Astrocyte (in vitro differentiated cells and primary cell): ENCODE data around the gene NXNL2. TPM values are rescaled to one million over a fixed set of nuclear protein-coding genes. Genes with fewer than 3 reads are reported as not detected.
A peak's percentile ranks its signal among the peaks of the same experiment; 100 is the strongest.

ENCODE experiments used
- DNase-seq: peaks from one replicate; pipeline ENCODE4 v3.0.0-alpha.2; 2010; ENCODE audit warnings: low read depth
- FAIRE-seq: peaks from 2 replicates; lab custom pipeline; 2011; peaks lifted over from hg19 to GRCh38; lab: Jason Lieb, UNC
- H2AFZ ChIP-seq: 2 replicates; pipeline ENCODE4 v1.6.0; 2012; ENCODE audit warnings: low read depth, low read length, inconsistent platforms
- H3K27ac ChIP-seq: 2 replicates; pipeline ENCODE4 v1.5.1; 2011; ENCODE audit warnings: low read depth, low read length, inconsistent platforms
- H3K27me3 ChIP-seq: 2 replicates; pipeline ENCODE4 v1.6.0; 2011; ENCODE audit warnings: low read length, inconsistent platforms; ENCODE audit not compliant: insufficient read depth
- H3K36me3 ChIP-seq: 2 replicates; pipeline ENCODE4 v1.5.1; 2011; ENCODE audit warnings: low read length, inconsistent platforms; ENCODE audit not compliant: insufficient read depth
- H3K4me1 ChIP-seq: 2 replicates; pipeline ENCODE4 v1.5.1; 2011; ENCODE audit warnings: low read length, inconsistent platforms; ENCODE audit not compliant: insufficient read depth
- H3K4me2 ChIP-seq: 2 replicates; pipeline ENCODE4 v1.6.0; 2012; ENCODE audit warnings: low read length, inconsistent platforms
- H3K4me3 ChIP-seq: 2 replicates; pipeline ENCODE4 v1.5.1; 2011; ENCODE audit warnings: low read depth, mild to moderate bottlenecking, low read length, inconsistent platforms; ENCODE audit not compliant: insufficient read depth
- H3K79me2 ChIP-seq: 2 replicates; pipeline ENCODE4 v1.6.0; 2012; ENCODE audit warnings: mild to moderate bottlenecking, low read length, inconsistent platforms; ENCODE audit not compliant: insufficient read depth
- H3K9ac ChIP-seq: 2 replicates; pipeline ENCODE4 v1.6.0; 2012; ENCODE audit warnings: mild to moderate bottlenecking, low read length, inconsistent platforms
- H3K9me3 ChIP-seq: 2 replicates; pipeline ENCODE4 v1.5.1; 2012; ENCODE audit warnings: low read depth, mild to moderate bottlenecking, low read length, inconsistent platforms; ENCODE audit not compliant: insufficient read depth
- H4K20me1 ChIP-seq: 2 replicates; pipeline ENCODE4 v1.6.0; 2012; ENCODE audit warnings: low read length, inconsistent platforms; ENCODE audit not compliant: insufficient read depth
- H3K27ac Mint-ChIP-seq: one replicate; pipeline ENCODE4 v1.8.0; 2021; ENCODE audit warnings: mild to moderate bottlenecking, mixed read lengths; ENCODE audit not compliant: unreplicated experiment
- H3K27me3 Mint-ChIP-seq: one replicate; pipeline ENCODE4 v1.8.0; 2021; ENCODE audit warnings: low read depth, mixed read lengths; ENCODE audit not compliant: unreplicated experiment
- H3K36me3 Mint-ChIP-seq: one replicate; pipeline ENCODE4 v1.8.0; 2021; ENCODE audit warnings: low read depth, mixed read lengths; ENCODE audit not compliant: unreplicated experiment
- H3K4me1 Mint-ChIP-seq: one replicate; pipeline ENCODE4 v1.8.0; 2021; ENCODE audit warnings: low read depth, mixed read lengths; ENCODE audit not compliant: unreplicated experiment
- H3K4me3 Mint-ChIP-seq: one replicate; pipeline ENCODE4 v1.8.0; 2021; ENCODE audit warnings: mild to moderate bottlenecking, moderate library complexity, mixed read lengths; ENCODE audit not compliant: unreplicated experiment
- H3K9me3 Mint-ChIP-seq: one replicate; pipeline ENCODE4 v1.8.0; 2021; ENCODE audit warnings: mild to moderate bottlenecking, mixed read lengths; ENCODE audit not compliant: unreplicated experiment
- EZH2 ChIP-seq: IDR thresholded peaks from 2 replicates; pipeline ENCODE4 v1.6.1; 2012; ENCODE audit warnings: mild to moderate bottlenecking, low read length, inconsistent platforms; ENCODE audit not compliant: insufficient read depth
- total RNA-seq: library from RNA; stranded (reverse); gene quantifications from 2 replicates; pipeline ENCODE4 v1.2.1, GENCODE V29; 2021
- TF ChIP-seq, protein P1 (sequence below): IDR thresholded peaks from 2 replicates; pipeline ENCODE4 v1.5.1; 2011; ENCODE audit warnings: low read depth, mild to moderate bottlenecking, inconsistent platforms, low read length, moderate library complexity; ENCODE audit not compliant: insufficient read depth

NXNL2 gene
- total RNA-seq, 1 donor from 2014 or later = 1.6 TPM

- peak overlapping the region; percentile 58 for H3K4me3 Mint-ChIP-seq
- H3K79me2 ChIP-seq = peaks cover 18% of the 10 kb centered on the region
- H3K27me3 ChIP-seq = no peaks in the 10 kb centered on the region
- peak overlapping the region; percentile 68 for H2AFZ ChIP-seq
- peaks cover 2% of the 10 kb centered on the region for H4K20me1 ChIP-seq
- peak overlapping the region; percentile 65 for H3K27ac ChIP-seq
- H3K27ac Mint-ChIP-seq = peak overlapping the region; percentile 66
- peaks cover 57% of the 10 kb centered on the region for H3K4me1 ChIP-seq
- H3K27me3 Mint-ChIP-seq = no peaks in the 10 kb centered on the region
- H3K9me3 ChIP-seq = no peaks in the 10 kb centered on the region
- H3K36me3 ChIP-seq = no peaks in the 10 kb centered on the region
- H3K36me3 Mint-ChIP-seq = peaks cover 2% of the 10 kb centered on the region
- FAIRE-seq (peak; percentile 13), DNase-seq (peak; percentile 44)
- peak overlapping the region; percentile 89 for H3K4me2 ChIP-seq
- no peaks in the 10 kb centered on the region for H3K9me3 Mint-ChIP-seq
- peak overlapping the region; percentile 38 for H3K4me3 ChIP-seq
- TF ChIP-seq, protein P1, sequence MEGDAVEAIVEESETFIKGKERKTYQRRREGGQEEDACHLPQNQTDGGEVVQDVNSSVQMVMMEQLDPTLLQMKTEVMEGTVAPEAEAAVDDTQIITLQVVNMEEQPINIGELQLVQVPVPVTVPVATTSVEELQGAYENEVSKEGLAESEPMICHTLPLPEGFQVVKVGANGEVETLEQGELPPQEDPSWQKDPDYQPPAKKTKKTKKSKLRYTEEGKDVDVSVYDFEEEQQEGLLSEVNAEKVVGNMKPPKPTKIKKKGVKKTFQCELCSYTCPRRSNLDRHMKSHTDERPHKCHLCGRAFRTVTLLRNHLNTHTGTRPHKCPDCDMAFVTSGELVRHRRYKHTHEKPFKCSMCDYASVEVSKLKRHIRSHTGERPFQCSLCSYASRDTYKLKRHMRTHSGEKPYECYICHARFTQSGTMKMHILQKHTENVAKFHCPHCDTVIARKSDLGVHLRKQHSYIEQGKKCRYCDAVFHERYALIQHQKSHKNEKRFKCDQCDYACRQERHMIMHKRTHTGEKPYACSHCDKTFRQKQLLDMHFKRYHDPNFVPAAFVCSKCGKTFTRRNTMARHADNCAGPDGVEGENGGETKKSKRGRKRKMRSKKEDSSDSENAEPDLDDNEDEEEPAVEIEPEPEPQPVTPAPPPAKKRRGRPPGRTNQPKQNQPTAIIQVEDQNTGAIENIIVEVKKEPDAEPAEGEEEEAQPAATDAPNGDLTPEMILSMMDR = peak; percentile 14
- no peak for TF ChIP-seq EZH2
- H3K4me1 Mint-ChIP-seq = peaks cover 31% of the 10 kb centered on the region
- peak overlapping the region; percentile 64 for H3K9ac ChIP-seq
Observed at GRCh38 chr9:88531920-88532698, 2.9 kb upstream of the NXNL2 start.

- DNase-seq (peak; percentile 55), FAIRE-seq (no peak)
- H3K36me3 Mint-ChIP-seq = peaks cover 6% of the 10 kb centered on the region
- peak overlapping the region; percentile 68 for H3K4me3 ChIP-seq
- H3K9ac ChIP-seq = peak overlapping the region; percentile 81
- peak overlapping the region; percentile 68 for H3K27ac ChIP-seq
- H3K4me1 ChIP-seq = peaks cover 64% of the 10 kb centered on the region
- peaks cover 33% of the 10 kb centered on the region for H3K4me1 Mint-ChIP-seq
- H3K9me3 ChIP-seq = no peaks in the 10 kb centered on the region
- peak overlapping the region; percentile 61 for H2AFZ ChIP-seq
- no peaks in the 10 kb centered on the region for H3K27me3 Mint-ChIP-seq
- H3K4me2 ChIP-seq = peak overlapping the region; percentile 89
- peak overlapping the region; percentile 87 for H3K4me3 Mint-ChIP-seq
- H3K27ac Mint-ChIP-seq = peak overlapping the region; percentile 73
- no peaks in the 10 kb centered on the region for H3K36me3 ChIP-seq
- TF ChIP-seq EZH2 = no peak
- TF ChIP-seq, protein P1 = no peak
- H3K79me2 ChIP-seq = peaks cover 26% of the 10 kb centered on the region
- peaks cover 16% of the 10 kb centered on the region for H4K20me1 ChIP-seq
- H3K27me3 ChIP-seq = no peaks in the 10 kb centered on the region
- H3K9me3 Mint-ChIP-seq = no peaks in the 10 kb centered on the region
Observed at GRCh38 chr9:88533951-88534455, 975 bp upstream of the NXNL2 start.
